SIG-M5 treated with dmso at 0.1 percent for 504 hours (cell line): Measurements from ENCODE around the gene SLC9A4.
"Not testable (repeated sequence)": the region's sequence is repeated elsewhere in the genome, so short reads cannot be mapped to it uniquely, and the experiment has no call there.

Experiments used
- DNase-seq: peaks from one replicate; lab custom pipeline; 2025; ENCODE audit not compliant: unreplicated experiment; lab: John Stamatoyannopoulos, UW

Gene SLC9A4

GRCh38 chr2:102544182-102544581 is 71.2 kb downstream of the SLC9A4 start:
- DNase-seq: no peak

- no peak for DNase-seq
Observed at GRCh38 chr2:102547462-102547861, 74.4 kb downstream of the SLC9A4 start.

- no peak for DNase-seq
Observed at GRCh38 chr2:102549027-102549426, 76.0 kb downstream of the SLC9A4 start.

- DNase-seq: no peak
Observed at GRCh38 chr2:102550151-102550550, 77.1 kb downstream of the SLC9A4 start.

GRCh38 chr2:102551329-102552096 is 78.5 kb downstream of the SLC9A4 start:
- no peak for DNase-seq

GRCh38 chr2:102553601-102554000 is 80.6 kb downstream of the SLC9A4 start:
- no peak for DNase-seq

GRCh38 chr2:102558463-102558862 is 85.4 kb downstream of the SLC9A4 start:
- no peak for DNase-seq

- not testable (repeated sequence) for DNase-seq
Observed at GRCh38 chr2:102562542-102562941, 89.5 kb downstream of the SLC9A4 start.

- no peak for DNase-seq
Observed at GRCh38 chr2:102575888-102576287, 102.9 kb downstream of the SLC9A4 start.

- no peak for DNase-seq
Observed at GRCh38 chr2:102578376-102578775, 105.3 kb downstream of the SLC9A4 start.

GRCh38 chr2:102581911-102582310 is 108.9 kb downstream of the SLC9A4 start:
- peak; percentile 55 for DNase-seq

- no peak for DNase-seq
Observed at GRCh38 chr2:102582845-102583244, 109.8 kb downstream of the SLC9A4 start.
